Ishikawa (cell line): ENCODE results near the gene ABR.

Source experiments
- CEBPB ChIP-seq: IDR thresholded peaks from 2 replicates; pipeline ENCODE4 v1.6.1; 2012
- CREB1 ChIP-seq: IDR thresholded peaks from 2 replicates; pipeline ENCODE4 v1.6.1; 2012; ENCODE audit warnings: low read depth
- EGR1 ChIP-seq: IDR thresholded peaks from 2 replicates; pipeline ENCODE4 v1.6.1; 2012
- EP300 ChIP-seq: IDR thresholded peaks from 2 replicates; pipeline ENCODE4 v1.6.1; 2012; ENCODE audit warnings: borderline replicate concordance
- FOXM1 ChIP-seq: IDR thresholded peaks from 2 replicates; pipeline ENCODE4 v1.6.1; 2012; ENCODE audit warnings: low read depth, borderline replicate concordance
- MAX ChIP-seq: IDR thresholded peaks from 2 replicates; pipeline ENCODE4 v1.6.1; 2012
- NFIC ChIP-seq: IDR thresholded peaks from 2 replicates; pipeline ENCODE4 v1.6.1; 2012
- RAD21 ChIP-seq: IDR thresholded peaks from 2 replicates; pipeline ENCODE4 v1.6.1; 2012; ENCODE audit warnings: low read depth
- TAF1 ChIP-seq: IDR thresholded peaks from 2 replicates; pipeline ENCODE4 v1.6.1; 2012; ENCODE audit warnings: low read depth, mild to moderate bottlenecking
- TCF12 ChIP-seq: IDR thresholded peaks from 2 replicates; pipeline ENCODE4 v1.6.1; 2012; ENCODE audit warnings: low read depth
- TEAD4 ChIP-seq: IDR thresholded peaks from 2 replicates; pipeline ENCODE4 v1.6.1; 2012
- YY1 ChIP-seq: IDR thresholded peaks from 2 replicates; pipeline ENCODE4 v1.6.1; 2012; ENCODE audit warnings: low read depth
- ZBTB7A ChIP-seq: IDR thresholded peaks from 2 replicates; pipeline ENCODE4 v1.6.1; 2012; ENCODE audit warnings: low read depth
- TF ChIP-seq, protein P1 (sequence below): IDR thresholded peaks from 2 replicates; pipeline ENCODE4 v1.6.1; 2012
- TF ChIP-seq, protein P2 (sequence below): IDR thresholded peaks from 2 replicates; pipeline ENCODE4 v1.6.1; 2012; ENCODE audit warnings: low read depth, mild to moderate bottlenecking

ABR gene

GRCh38 chr17:1060991-1061390 is 118.8 kb downstream of the ABR start:
- TF ChIP-seq ZBTB7A (0 out of 2 replicates have a peak, but pooled peaks have one; percentile 53), YY1 (0 out of 2 replicates have a peak, but pooled peaks have one; percentile 21), TCF12 (peak; percentile 89), FOXM1 (no peak), TAF1 (no peak), EP300 (peak; percentile 71), TEAD4 (peak; percentile 54), NFIC (peak; percentile 82), CREB1 (no peak), MAX (peak; percentile 69), EGR1 (no peak)
- TF ChIP-seq, protein P1, sequence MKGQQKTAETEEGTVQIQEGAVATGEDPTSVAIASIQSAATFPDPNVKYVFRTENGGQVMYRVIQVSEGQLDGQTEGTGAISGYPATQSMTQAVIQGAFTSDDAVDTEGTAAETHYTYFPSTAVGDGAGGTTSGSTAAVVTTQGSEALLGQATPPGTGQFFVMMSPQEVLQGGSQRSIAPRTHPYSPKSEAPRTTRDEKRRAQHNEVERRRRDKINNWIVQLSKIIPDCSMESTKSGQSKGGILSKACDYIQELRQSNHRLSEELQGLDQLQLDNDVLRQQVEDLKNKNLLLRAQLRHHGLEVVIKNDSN = 0 out of 2 replicates have a peak, but pooled peaks have one; percentile 15
- TF ChIP-seq, protein P2, sequence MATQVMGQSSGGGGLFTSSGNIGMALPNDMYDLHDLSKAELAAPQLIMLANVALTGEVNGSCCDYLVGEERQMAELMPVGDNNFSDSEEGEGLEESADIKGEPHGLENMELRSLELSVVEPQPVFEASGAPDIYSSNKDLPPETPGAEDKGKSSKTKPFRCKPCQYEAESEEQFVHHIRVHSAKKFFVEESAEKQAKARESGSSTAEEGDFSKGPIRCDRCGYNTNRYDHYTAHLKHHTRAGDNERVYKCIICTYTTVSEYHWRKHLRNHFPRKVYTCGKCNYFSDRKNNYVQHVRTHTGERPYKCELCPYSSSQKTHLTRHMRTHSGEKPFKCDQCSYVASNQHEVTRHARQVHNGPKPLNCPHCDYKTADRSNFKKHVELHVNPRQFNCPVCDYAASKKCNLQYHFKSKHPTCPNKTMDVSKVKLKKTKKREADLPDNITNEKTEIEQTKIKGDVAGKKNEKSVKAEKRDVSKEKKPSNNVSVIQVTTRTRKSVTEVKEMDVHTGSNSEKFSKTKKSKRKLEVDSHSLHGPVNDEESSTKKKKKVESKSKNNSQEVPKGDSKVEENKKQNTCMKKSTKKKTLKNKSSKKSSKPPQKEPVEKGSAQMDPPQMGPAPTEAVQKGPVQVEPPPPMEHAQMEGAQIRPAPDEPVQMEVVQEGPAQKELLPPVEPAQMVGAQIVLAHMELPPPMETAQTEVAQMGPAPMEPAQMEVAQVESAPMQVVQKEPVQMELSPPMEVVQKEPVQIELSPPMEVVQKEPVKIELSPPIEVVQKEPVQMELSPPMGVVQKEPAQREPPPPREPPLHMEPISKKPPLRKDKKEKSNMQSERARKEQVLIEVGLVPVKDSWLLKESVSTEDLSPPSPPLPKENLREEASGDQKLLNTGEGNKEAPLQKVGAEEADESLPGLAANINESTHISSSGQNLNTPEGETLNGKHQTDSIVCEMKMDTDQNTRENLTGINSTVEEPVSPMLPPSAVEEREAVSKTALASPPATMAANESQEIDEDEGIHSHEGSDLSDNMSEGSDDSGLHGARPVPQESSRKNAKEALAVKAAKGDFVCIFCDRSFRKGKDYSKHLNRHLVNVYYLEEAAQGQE = no peak

DNA sequence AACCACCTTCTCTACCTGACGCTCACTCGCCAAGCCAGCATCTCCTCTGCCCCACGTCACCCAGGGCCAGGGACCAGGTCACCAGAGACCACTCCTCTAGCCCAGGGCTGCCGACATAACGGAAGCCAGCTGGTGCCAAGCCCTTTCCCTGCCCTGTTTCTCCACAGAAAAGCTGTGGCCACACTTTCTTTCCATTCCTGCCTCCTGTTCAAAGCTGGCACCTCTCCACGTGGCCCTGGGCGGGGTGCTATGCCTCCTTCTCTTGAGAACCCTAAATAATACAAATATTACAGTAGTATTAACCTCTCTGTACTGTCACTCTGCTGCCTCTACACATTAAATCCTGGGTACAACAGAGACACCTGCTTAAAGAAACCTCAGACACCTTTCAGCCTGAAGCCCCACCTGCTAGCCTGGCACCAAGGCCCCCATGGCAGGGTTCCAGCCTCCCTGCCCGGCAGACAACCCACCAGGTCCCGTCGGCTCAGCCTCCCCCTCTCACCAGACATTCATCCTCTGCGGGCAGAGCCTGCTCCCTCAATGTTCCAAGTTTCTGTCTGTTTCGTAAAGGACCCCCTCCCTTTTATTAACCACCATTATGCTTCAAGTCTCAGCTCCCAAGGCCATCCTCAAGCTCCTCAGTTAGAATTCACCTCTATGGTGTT is 120.5 kb downstream of the ABR start:
- TF ChIP-seq NFIC = no peak
- TF ChIP-seq CREB1 = no peak
- TF ChIP-seq TAF1 = no peak
- no peak for TF ChIP-seq TCF12
- TF ChIP-seq, protein P1 = no peak
- TF ChIP-seq, protein P2 = no peak
- TF ChIP-seq ZBTB7A = no peak
- TF ChIP-seq YY1 = no peak
- no peak for TF ChIP-seq MAX
- no peak for TF ChIP-seq EGR1
- no peak for TF ChIP-seq RAD21
- no peak for TF ChIP-seq CEBPB
- no peak for TF ChIP-seq TEAD4
- TF ChIP-seq FOXM1 = no peak
- no peak for TF ChIP-seq EP300

DNA sequence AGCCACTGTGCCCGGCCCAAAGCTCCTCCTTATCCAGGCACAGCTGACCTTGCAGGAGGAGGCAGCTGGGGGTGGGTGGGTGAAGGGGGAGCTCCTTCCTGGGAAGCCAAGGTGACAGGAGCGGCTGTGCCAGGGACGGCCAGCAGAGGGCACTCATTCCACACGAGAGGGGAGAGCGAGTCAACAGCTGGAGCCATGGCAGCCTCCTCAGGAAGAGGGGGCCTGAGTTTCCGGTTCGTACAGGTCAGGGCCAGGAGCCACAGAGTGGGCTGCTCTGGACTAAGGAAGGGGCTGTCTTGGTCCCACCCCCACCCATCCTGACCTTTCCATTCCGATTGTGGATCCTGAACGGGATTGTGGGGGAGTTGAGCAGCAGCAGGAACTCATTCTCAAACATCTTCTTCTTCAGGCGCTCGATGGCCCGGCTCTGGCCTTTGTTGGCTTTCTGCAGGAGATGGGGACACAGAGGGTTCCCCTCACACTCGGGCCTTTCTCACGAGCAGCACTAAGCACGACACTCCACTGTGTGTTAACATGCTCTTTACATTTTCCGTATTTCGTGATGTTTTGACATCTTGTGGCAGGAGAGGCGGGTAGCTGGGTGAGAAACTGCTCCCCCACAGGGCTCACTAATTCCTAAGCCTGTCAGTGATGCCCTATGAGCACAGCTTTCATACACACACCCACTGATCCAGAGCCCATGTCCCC is 121.2 kb downstream of the ABR start:
- TF ChIP-seq RAD21 = peak; percentile 83
- TF ChIP-seq TCF12 = no peak
- no peak for TF ChIP-seq TEAD4
- TF ChIP-seq, protein P1 = no peak
- TF ChIP-seq CEBPB = no peak
- 0 out of 2 replicates have a peak, but pooled peaks have one; percentile 19 for TF ChIP-seq YY1
- no peak for TF ChIP-seq MAX
- TF ChIP-seq EGR1 = no peak
- TF ChIP-seq CREB1 = no peak
- TF ChIP-seq TAF1 = no peak

DNA sequence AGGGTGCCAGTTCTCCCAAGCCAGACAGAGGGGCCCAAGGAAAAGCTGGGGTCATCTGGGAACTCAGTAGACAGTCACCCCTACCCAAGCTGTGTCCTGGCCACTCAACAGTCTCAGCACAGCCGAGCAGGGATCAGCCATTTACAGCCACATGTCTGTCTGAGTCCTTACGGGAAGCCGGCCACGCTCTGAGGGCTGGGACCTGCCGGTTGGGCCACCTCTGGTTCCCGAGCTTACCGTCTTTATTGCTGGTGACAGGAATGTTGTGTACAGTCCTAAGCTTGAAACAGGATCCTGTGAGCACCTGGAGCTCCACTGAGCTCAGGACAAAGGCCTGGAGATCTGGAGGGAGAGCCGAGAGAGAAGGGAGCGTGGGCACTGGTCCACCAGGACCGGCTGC is 123.0 kb downstream of the ABR start:
- TF ChIP-seq CREB1 = no peak
- TF ChIP-seq NFIC = no peak
- TF ChIP-seq FOXM1 = no peak
- TF ChIP-seq EGR1 = no peak
